Jurkat, Clone E6-1 (cell line): ENCODE data around the gene SMOC2.

Experiments
- DNase-seq: peaks from one replicate; pipeline ENCODE4 v3.0.0-alpha.2; 2011; ENCODE audit warnings: low read depth, low spot score
- H3K4me3 ChIP-seq: 2 replicates; pipeline ENCODE4 v1.5.1; 2011; ENCODE audit warnings: mild to moderate bottlenecking, low read length, control low read depth, moderate library complexity

Gene SMOC2

GRCh38 chr6:168469926-168470325 lies 28.9 kb downstream of the SMOC2 start:
- DNase-seq: no peak

DNA sequence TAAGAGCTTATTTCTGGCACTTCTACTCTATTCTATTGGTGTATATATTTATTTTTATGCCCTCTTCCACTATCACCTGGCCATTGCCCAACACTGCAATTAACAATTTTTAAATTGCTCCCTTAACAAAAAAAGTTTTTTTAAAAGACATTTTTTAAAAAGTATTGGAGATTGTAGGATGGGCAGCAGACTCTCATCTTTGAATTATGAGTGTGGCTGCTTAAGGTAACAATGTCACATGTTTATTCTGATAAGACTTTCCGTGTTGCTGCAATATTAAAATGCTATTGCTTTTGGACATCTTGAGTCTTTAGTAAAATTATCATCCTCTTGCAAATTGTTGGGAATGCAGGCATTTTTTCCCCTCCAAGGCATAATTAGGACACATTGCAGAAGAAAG lies 31.4 kb downstream of the SMOC2 start:
- H3K4me3 ChIP-seq: no peak overlapping the region
- DNase-seq: no peak

More at GRCh38 chr6:168469926-168470325, 28.9 kb downstream of the SMOC2 start:
- H3K4me3 ChIP-seq: no peak overlapping the region

- no peak overlapping the region for H3K4me3 ChIP-seq
- DNase-seq: no peak
These were observed 32.2 kb downstream of the SMOC2 start for GRCh38 chr6:168473197-168473596.

DNA sequence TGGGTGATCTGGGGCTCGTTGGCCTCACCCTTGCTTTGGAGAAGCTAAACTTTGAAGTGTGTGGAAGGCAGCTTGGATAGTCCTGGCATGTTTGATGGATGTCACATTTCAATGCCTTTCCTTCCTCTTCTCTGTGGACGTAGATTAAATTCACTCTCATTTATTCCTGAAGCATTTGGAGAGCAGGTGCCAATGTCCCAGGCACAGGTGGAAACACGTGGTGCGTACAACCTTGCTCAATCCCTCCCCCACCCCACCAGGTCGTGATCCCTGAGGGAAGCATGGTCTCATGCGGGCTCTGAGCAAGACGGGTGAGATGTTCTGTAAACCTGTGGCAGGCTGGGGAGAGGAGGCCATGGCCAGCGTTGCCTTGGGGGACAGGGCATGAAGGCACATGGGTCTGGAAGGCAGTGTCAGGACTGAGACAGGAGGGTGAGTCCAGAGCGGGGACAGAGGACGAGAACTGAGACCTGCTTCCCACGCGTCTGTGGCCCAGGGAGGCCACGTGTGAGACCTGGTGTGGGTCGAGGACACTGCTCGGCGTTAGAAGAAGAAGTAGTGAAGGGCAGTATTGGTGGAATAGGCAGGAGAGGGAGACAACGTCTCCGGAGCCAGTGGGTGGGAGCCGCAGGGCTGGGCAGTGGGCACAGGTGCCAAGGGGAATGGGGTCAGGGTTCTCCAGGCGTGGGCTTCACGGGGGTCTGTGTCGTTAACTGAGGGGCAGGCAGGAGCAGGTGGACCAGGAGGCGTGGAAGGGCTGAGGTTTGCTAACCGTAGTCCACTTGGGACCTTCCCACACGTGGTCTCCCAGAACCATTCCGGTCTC lies 34.4 kb downstream of the SMOC2 start:
- no peak overlapping the region for H3K4me3 ChIP-seq
- DNase-seq: no peak

- no peak for DNase-seq
- H3K4me3 ChIP-seq: no peak overlapping the region
These were observed 38.4 kb downstream of the SMOC2 start for GRCh38 chr6:168479421-168479820.

GRCh38 chr6:168480481-168480880 lies 39.5 kb downstream of the SMOC2 start:
- DNase-seq: no peak
- no peak overlapping the region for H3K4me3 ChIP-seq

GRCh38 chr6:168485818-168486217 lies 44.8 kb downstream of the SMOC2 start:
- DNase-seq: no peak

GRCh38 chr6:168490757-168491156 lies 49.8 kb downstream of the SMOC2 start:
- DNase-seq: no peak
- no peak overlapping the region for H3K4me3 ChIP-seq

More at GRCh38 chr6:168485818-168486217, 44.8 kb downstream of the SMOC2 start:
- no peak overlapping the region for H3K4me3 ChIP-seq

GRCh38 chr6:168493976-168494375 lies 53.0 kb downstream of the SMOC2 start:
- no peak for DNase-seq
- H3K4me3 ChIP-seq: no peak overlapping the region

- H3K4me3 ChIP-seq: no peak overlapping the region
- no peak for DNase-seq
These were observed 53.7 kb downstream of the SMOC2 start for GRCh38 chr6:168494726-168495125.

- no peak overlapping the region for H3K4me3 ChIP-seq
- no peak for DNase-seq
These were observed 54.1 kb downstream of the SMOC2 start for GRCh38 chr6:168495133-168495532.

DNA sequence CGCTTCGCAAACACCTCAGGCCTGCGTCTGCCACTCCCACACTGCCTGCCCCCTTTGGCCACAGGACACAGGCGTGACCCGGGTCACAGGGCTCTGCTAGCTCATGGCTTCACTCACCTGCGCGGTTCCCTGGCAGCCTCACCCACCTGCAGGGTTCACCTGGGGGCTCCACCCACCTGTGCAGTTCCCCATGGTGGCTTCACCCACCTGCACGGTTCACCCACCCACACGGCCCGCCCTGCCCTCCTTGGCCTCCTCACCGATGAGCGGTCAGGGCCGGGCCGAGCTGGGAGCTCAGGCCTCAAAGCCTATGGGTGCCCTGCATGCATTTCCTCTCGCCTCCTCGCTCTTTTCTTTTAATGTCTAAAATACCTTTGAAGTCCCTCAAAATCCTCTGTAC lies 54.7 kb downstream of the SMOC2 start:
- DNase-seq: no peak
- no peak overlapping the region for H3K4me3 ChIP-seq

DNA sequence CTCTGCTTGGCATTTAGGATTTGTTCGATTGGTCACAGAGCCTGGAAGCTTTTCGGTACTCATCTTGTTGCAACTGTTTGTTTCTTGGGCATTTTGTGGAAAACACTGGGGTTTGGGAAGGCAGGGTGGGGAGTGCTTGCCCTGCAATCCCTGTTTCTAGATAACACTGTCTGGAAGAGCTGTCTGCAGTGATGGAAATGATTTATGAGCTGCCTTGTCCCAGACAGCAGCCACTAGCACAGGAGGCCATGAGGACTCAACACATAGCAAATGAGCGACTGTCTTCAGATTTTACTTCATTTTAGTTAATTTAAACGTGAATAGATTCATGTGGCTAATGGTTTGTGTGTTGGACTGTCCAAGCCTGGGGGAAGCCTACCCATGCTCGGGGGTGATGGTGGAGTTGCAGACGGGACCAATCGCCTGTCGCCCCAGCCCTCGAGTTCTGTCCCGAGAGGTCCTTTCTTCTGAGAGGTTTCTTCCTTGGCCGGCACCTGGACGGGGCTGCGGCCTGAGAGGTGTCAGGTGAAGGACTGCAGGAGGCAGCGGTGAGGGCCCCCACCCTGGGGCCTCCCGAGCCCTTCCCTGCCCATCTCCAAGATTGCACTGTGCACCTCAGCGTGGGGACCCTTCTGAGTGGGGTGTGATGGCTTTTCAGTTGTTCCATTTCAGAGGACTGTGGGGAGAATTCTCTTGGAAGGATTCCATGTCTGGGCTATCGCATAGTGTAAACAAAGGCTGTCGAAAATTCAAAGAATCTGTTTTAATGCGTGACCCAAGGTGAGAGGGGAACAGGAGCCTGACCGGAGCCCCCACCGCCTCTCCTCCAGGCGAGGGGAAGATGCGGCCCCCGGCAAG lies 55.4 kb downstream of the SMOC2 start:
- no peak overlapping the region for H3K4me3 ChIP-seq
- DNase-seq: no peak

DNA sequence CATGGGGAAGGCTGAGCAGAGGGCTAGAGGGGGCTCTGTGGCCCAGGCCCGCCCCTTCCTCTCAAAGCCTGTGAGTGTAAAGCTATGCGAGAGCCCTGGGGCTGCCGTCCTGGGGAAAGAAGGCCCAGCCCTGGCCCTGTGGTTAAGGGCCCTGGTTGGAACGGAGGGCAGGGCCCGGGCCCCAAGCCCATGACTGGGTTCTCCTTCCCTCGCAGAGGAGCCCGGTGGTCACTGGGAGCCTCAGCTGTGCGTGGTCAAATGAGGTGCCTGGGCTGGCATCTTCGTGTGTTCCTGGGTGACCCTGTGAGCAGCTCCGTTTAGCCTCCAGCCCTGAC lies 56.0 kb downstream of the SMOC2 start:
- DNase-seq: no peak
- no peak overlapping the region for H3K4me3 ChIP-seq

- H3K4me3 ChIP-seq: no peak overlapping the region
- no peak for DNase-seq
These were observed 56.4 kb downstream of the SMOC2 start for GRCh38 chr6:168497381-168497780.

DNA sequence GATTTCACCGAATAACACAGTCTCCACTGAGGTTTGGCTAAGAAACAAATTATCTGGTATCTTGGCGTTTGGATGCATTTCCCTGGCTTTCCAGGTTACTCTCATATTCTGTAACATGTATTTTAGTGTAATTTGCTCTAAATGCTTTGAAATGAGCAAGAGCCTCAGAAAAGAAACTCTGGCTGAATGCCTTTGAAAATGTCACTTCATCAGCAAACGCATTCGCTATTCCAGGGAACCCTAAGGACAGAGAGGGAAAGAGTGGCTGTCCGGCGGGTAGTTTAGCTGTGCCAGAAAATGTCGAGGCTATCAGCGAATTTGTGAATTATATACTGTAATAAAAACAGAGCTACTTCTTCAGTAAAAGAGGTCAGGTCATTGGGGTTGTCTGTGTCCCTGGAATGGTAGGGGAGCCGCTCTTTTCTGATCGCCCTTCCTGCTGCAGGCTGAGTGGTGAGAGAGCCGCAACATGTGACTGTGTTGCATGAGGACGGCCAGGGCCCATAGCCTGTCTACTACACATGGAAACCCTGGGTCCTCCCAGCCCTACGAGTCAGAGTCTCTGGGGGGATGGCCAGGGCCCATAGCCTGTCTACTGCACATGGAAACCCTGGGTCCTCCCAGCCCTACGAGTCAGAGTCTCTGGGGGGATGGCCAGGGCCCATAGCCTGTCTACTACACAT lies 57.3 kb downstream of the SMOC2 start:
- no peak for DNase-seq

GRCh38 chr6:168499045-168499650 lies 58.2 kb downstream of the SMOC2 start:
- H3K4me3 ChIP-seq: no peak overlapping the region
- no peak for DNase-seq

More for the DNA sequence above, 57.3 kb downstream of the SMOC2 start:
- H3K4me3 ChIP-seq: no peak overlapping the region

DNA sequence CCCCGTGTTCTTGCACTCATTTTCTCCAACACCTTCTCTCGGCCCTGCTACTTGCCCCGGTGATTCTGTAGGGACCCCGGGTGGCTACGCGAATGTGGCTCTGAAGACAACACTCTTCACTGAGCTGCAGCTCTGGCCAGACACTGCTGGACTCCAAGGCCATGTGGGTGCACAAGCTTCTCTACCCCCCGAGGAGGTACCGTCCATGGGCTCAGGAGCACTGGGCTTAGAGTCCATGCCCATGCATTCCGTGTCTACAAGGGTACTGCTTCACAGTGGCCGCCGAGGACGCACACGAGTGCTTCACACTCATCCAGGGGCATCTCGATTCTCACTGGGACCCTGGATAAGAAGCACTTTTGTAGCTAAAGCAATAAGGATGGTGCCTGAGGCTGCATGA lies 59.5 kb downstream of the SMOC2 start:
- DNase-seq: no peak
- no peak overlapping the region for H3K4me3 ChIP-seq

DNA sequence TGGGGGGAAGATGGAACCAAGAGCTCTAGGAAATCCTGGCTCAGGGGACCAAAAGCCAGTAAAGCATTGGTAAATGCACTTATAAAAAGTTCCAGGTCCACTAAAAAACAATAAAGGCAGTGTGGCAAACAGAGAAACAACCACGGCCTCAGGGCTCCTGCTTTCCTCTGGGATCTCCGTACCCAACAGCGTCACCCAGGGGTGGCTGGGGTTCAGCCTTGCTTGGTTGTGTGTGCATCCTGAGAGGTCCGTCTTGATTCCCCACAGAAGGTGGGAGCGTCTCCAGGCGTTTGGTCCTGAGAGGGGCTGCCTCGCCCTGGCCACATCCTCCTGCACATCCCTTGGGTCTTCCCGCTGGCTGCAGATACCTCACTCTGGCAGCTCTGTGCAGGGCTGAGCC lies 60.6 kb downstream of the SMOC2 start:
- no peak for DNase-seq
- H3K4me3 ChIP-seq: no peak overlapping the region
